Fibroblast of lung (primary cell): ENCODE results near the gene CYP27B1. TPM values are rescaled to one million over a fixed set of nuclear protein-coding genes. Genes with fewer than 3 reads are reported as not detected.

ENCODE experiments used
- DNase-seq, 2 donors: peaks; one replicate each; pipeline versions ENCODE4 v3.0.0 to v3.0.0-alpha.2; 2010; ENCODE audit warnings: low read depth in 2 of 2
- H2AFZ ChIP-seq: 2 replicates; pipeline ENCODE4 v1.5.1; 2012; ENCODE audit warnings: low read length, control low read depth, inconsistent platforms
- H3K27ac ChIP-seq: 2 replicates; pipeline ENCODE4 v1.5.1; 2011; ENCODE audit warnings: low read length, control low read depth; ENCODE audit not compliant: insufficient read depth
- H3K27me3 ChIP-seq: 2 replicates; pipeline ENCODE4 v1.5.1; 2011; ENCODE audit warnings: mild to moderate bottlenecking, low read length; ENCODE audit not compliant: control insufficient read depth, insufficient read depth
- H3K36me3 ChIP-seq: 2 replicates; pipeline ENCODE4 v1.5.1; 2011; ENCODE audit warnings: low read length; ENCODE audit not compliant: control insufficient read depth, insufficient read depth
- H3K4me1 ChIP-seq: 2 replicates; pipeline ENCODE4 v1.5.1; 2011; ENCODE audit warnings: low read length; ENCODE audit not compliant: control insufficient read depth, insufficient read depth; ENCODE audit errors: extremely low read depth
- H3K4me2 ChIP-seq: 2 replicates; pipeline ENCODE4 v1.5.1; 2011; ENCODE audit warnings: low read length, control low read depth; ENCODE audit not compliant: insufficient read depth; ENCODE audit errors: extremely low read depth
- H3K4me3 ChIP-seq, 4 experiments: fragments of 200-600 bp in 1 of 4; sonication (generic) in 1 of 4; replicated peaks in 1 of 4; 2 replicates each; pipeline ENCODE4 v1.5.1; 2011 to 2016; ENCODE audit warnings: low read length in 4 of 4, low read depth in 3 of 4, mild to moderate bottlenecking in 3 of 4, control low read depth in 2 of 4, inconsistent platforms in 1 of 4, mixed read lengths in 1 of 4; ENCODE audit not compliant: insufficient read depth in 1 of 4; ENCODE audit errors: control extremely low read depth in 1 of 4
- H3K79me2 ChIP-seq: 2 replicates; pipeline ENCODE4 v1.5.1; 2012; ENCODE audit warnings: mild to moderate bottlenecking, low read length, inconsistent platforms; ENCODE audit not compliant: control insufficient read depth, insufficient read depth
- H3K9ac ChIP-seq: 2 replicates; pipeline ENCODE4 v1.5.1; 2011; ENCODE audit warnings: mild to moderate bottlenecking, low read length, control low read depth; ENCODE audit not compliant: insufficient read depth
- H3K9me3 ChIP-seq: 2 replicates; pipeline ENCODE4 v1.5.1; 2012; ENCODE audit warnings: low read depth, low read length; ENCODE audit not compliant: control insufficient read depth, insufficient read depth
- H4K20me1 ChIP-seq: 2 replicates; pipeline ENCODE4 v1.5.1; 2011; ENCODE audit warnings: low read length; ENCODE audit not compliant: control insufficient read depth, insufficient read depth; ENCODE audit errors: extremely low read depth
- CTCF ChIP-seq, 2 donors: IDR thresholded peaks in 1 of 2; conservative IDR thresholded peaks in 1 of 2; 1 replicate in 1 of 2; 2 replicates in 1 of 2; pipeline ENCODE4 v1.5.1; 2011 to 2012; ENCODE audit warnings: low read length in 2 of 2, control low read depth in 1 of 2, inconsistent platforms in 1 of 2, low read depth in 1 of 2, mild to moderate bottlenecking in 1 of 2
- EZH2 ChIP-seq: IDR thresholded peaks from 2 replicates; pipeline ENCODE4 v1.5.1; 2012; ENCODE audit warnings: low read length, control low read depth, mild to moderate bottlenecking; ENCODE audit errors: missing control alignments
- polyA plus RNA-seq, 2 donors: library from polyadenylated mRNA; depleted of rRNA in 1 of 2; stranded (reverse) in 1 of 2; unstranded in 1 of 2; fragments of >200 nt; gene quantifications; 2 replicates each; pipeline ENCODE4 v1.2.1, GENCODE V29; 2011 to 2012; ENCODE audit warnings: missing spikeins in 1 of 2
- total RNA-seq: library from RNA; depleted of rRNA; stranded (reverse); fragments of >200 nt; gene quantifications from 2 replicates; pipeline ENCODE4 v1.2.1, GENCODE V29; 2014

CYP27B1 gene
- total and polyA plus RNA-seq, 2 donors (not counting 1 experiment from before 2014, with no cell fraction given) = 0.17 to 0.26 TPM

GRCh38 chr12:57770734-57771133 is 3.9 kb upstream of the CYP27B1 start:
- peak overlapping the region; percentile 6 for H3K9ac ChIP-seq
- peaks cover 5% of the 10 kb centered on the region for H3K79me2 ChIP-seq
- peak overlapping the region; percentile 99 for H3K4me2 ChIP-seq
- no peak overlapping the region for H3K27ac ChIP-seq
- no peaks in the 10 kb centered on the region for H3K9me3 ChIP-seq
- no peak overlapping the region for H2AFZ ChIP-seq
- H4K20me1 ChIP-seq = no peaks in the 10 kb centered on the region
- H3K27me3 ChIP-seq = peaks cover 11% of the 10 kb centered on the region
- DNase-seq = no peak
- peaks cover 11% of the 10 kb centered on the region for H3K36me3 ChIP-seq
- H3K4me1 ChIP-seq = peaks cover 15% of the 10 kb centered on the region
- TF ChIP-seq CTCF (conservative IDR thresholded peaks at IDR 0.05 in 1 of 2, IDR thresholded peaks at IDR 0.05 in 1 of 2; ENCODE audit: low read depth in 1 of 2, low read length in 2 of 2) (no peak), EZH2 (no peak)
- no peak overlapping the region for H3K4me3 ChIP-seq

- H3K36me3 ChIP-seq = peaks cover 11% of the 10 kb centered on the region
- peaks cover 22% of the 10 kb centered on the region for H3K27me3 ChIP-seq
- H4K20me1 ChIP-seq = no peaks in the 10 kb centered on the region
- H3K9me3 ChIP-seq = no peaks in the 10 kb centered on the region
- no peak for DNase-seq
- H3K79me2 ChIP-seq = peaks cover 5% of the 10 kb centered on the region
- H3K4me1 ChIP-seq = peaks cover 20% of the 10 kb centered on the region
- no peak overlapping the region for H3K4me2 ChIP-seq
- no peak overlapping the region for H2AFZ ChIP-seq
- no peak overlapping the region for H3K9ac ChIP-seq
- no peak overlapping the region for H3K4me3 ChIP-seq
- TF ChIP-seq CTCF (conservative IDR thresholded peaks at IDR 0.05 in 1 of 2, IDR thresholded peaks at IDR 0.05 in 1 of 2; ENCODE audit: low read depth in 1 of 2, low read length in 2 of 2) = no peak
- TF ChIP-seq EZH2 = no peak
- no peak overlapping the region for H3K27ac ChIP-seq
Observed at GRCh38 chr12:57769594-57769993, 2.7 kb upstream of the CYP27B1 start.

GRCh38 chr12:57767876-57768275 is 998 bp upstream of the CYP27B1 start:
- TF ChIP-seq CTCF (conservative IDR thresholded peaks at IDR 0.05 in 1 of 2, IDR thresholded peaks at IDR 0.05 in 1 of 2; ENCODE audit: low read depth in 1 of 2, low read length in 2 of 2) (no peak), EZH2 (no peak)
- DNase-seq = no peak
- Histone ChIP-seq H3K4me3 (no peak overlapping the region), H3K9ac (no peak overlapping the region), H3K79me2 (peaks cover 5% of the 10 kb centered on the region), H3K9me3 (no peaks in the 10 kb centered on the region), H3K27ac (no peak overlapping the region), H2AFZ (no peak overlapping the region), H3K36me3 (peaks cover 11% of the 10 kb centered on the region), H3K4me2 (no peak overlapping the region), H3K4me1 (peaks cover 20% of the 10 kb centered on the region), H4K20me1 (no peaks in the 10 kb centered on the region), H3K27me3 (peaks cover 29% of the 10 kb centered on the region)
